Neuronal stem cell (in vitro differentiated cells): ENCODE data around the gene TSPAN14.
A peak's percentile ranks its signal among the peaks of the same experiment; 100 is the strongest.
"Not testable (repeated sequence)": the region's sequence is repeated elsewhere in the genome, so short reads cannot be mapped to it uniquely, and the experiment has no call there.

Experiments used
- DNase-seq: peaks from one replicate; pipeline ENCODE4 v3.0.0-alpha.2; 2013; ENCODE audit warnings: low spot score
- H2AFZ ChIP-seq: one replicate; pipeline ENCODE4 v1.6.1; 2013; ENCODE audit warnings: mild to moderate bottlenecking, low read length, inconsistent platforms
- H2AK5ac ChIP-seq: 2 replicates; pipeline ENCODE4 v1.6.1; 2013; ENCODE audit warnings: low read depth, mild to moderate bottlenecking, inconsistent platforms, low read length, moderate library complexity, mixed read lengths
- H2BK120ac ChIP-seq: 2 replicates; pipeline ENCODE4 v1.6.1; 2013; ENCODE audit warnings: low read depth, mild to moderate bottlenecking, inconsistent platforms, low read length, moderate library complexity, mixed read lengths
- H2BK12ac ChIP-seq: one replicate; pipeline ENCODE4 v1.6.1; 2013; ENCODE audit warnings: low read length, inconsistent platforms
- H2BK15ac ChIP-seq: 2 replicates; pipeline ENCODE4 v1.6.1; 2013; ENCODE audit warnings: mild to moderate bottlenecking, low read length, inconsistent platforms, mixed read lengths
- H2BK5ac ChIP-seq: one replicate; pipeline ENCODE4 v1.6.1; 2013; ENCODE audit warnings: inconsistent platforms, mild to moderate bottlenecking, low read length, moderate library complexity
- H3K14ac ChIP-seq: one replicate; pipeline ENCODE4 v1.6.1; 2013; ENCODE audit warnings: low read length, inconsistent platforms
- H3K18ac ChIP-seq: 2 replicates; pipeline ENCODE4 v1.6.1; 2013; ENCODE audit warnings: low read length, inconsistent platforms
- H3K23ac ChIP-seq: 2 replicates; pipeline ENCODE4 v1.6.1; 2013; ENCODE audit warnings: low read depth, mild to moderate bottlenecking, mixed read lengths, low read length, inconsistent platforms; ENCODE audit not compliant: poor library complexity
- H3K27ac ChIP-seq: replicated peaks from 3 replicates; pipeline ENCODE4 v1.5.1; 2013; ENCODE audit warnings: low read length, inconsistent platforms
- H3K27me3 ChIP-seq, 3 experiments: 2 replicates each; pipeline ENCODE4 v1.6.1; 2013; ENCODE audit warnings: low read length in 3 of 3, mild to moderate bottlenecking in 2 of 3, inconsistent platforms in 1 of 3, low read depth in 1 of 3, mixed read lengths in 1 of 3, moderate library complexity in 1 of 3; ENCODE audit not compliant: control insufficient read depth in 3 of 3, insufficient read depth in 3 of 3
- H3K36me3 ChIP-seq, 2 donors: replicated peaks in 1 of 2; 2 replicates each; pipeline ENCODE4 v1.6.1; 2013; ENCODE audit warnings: low read length in 2 of 2; ENCODE audit not compliant: control insufficient read depth in 2 of 2, insufficient read depth in 2 of 2
- H3K4ac ChIP-seq: 2 replicates; pipeline ENCODE4 v1.6.1; 2013; ENCODE audit warnings: inconsistent platforms, mild to moderate bottlenecking, low read length, moderate library complexity
- H3K4me1 ChIP-seq, 2 donors: 1 replicate in 1 of 2; 2 replicates in 1 of 2; pipeline ENCODE4 v1.6.1; 2013; ENCODE audit warnings: low read length in 2 of 2, low read depth in 1 of 2; ENCODE audit not compliant: control insufficient read depth in 2 of 2, insufficient read depth in 1 of 2
- H3K4me2 ChIP-seq: one replicate; pipeline ENCODE4 v1.6.1; 2013; ENCODE audit warnings: mild to moderate bottlenecking, low read length, inconsistent platforms; ENCODE audit not compliant: insufficient read depth, poor library complexity, severe bottlenecking
- H3K4me3 ChIP-seq, 2 donors: 2 replicates each; pipeline ENCODE4 v1.5.1; 2013; ENCODE audit warnings: low read length in 2 of 2, mild to moderate bottlenecking in 2 of 2, inconsistent platforms in 1 of 2, moderate library complexity in 1 of 2
- H3K79me1 ChIP-seq: one replicate; pipeline ENCODE4 v1.6.1; 2013; ENCODE audit warnings: low read depth, mild to moderate bottlenecking, inconsistent platforms, low read length, moderate library complexity
- H3K9ac ChIP-seq: one replicate; pipeline ENCODE4 v1.6.1; 2013; ENCODE audit warnings: mild to moderate bottlenecking, low read depth, low read length, inconsistent platforms; ENCODE audit not compliant: poor library complexity
- H3K9me3 ChIP-seq, 2 donors: replicated peaks in 1 of 2; 2 replicates each; pipeline versions ENCODE3 to v1.6.1; 2013; ENCODE audit warnings: low read length in 2 of 2, mild to moderate bottlenecking in 2 of 2, inconsistent platforms in 1 of 2, low read depth in 1 of 2, mixed read lengths in 1 of 2, moderate library complexity in 1 of 2; ENCODE audit not compliant: control insufficient read depth in 2 of 2, insufficient read depth in 1 of 2
- H4K8ac ChIP-seq: one replicate; pipeline ENCODE4 v1.6.1; 2013; ENCODE audit warnings: low read depth, mild to moderate bottlenecking, inconsistent platforms, low read length, moderate library complexity
- H4K91ac ChIP-seq: one replicate; pipeline ENCODE4 v1.6.1; 2013; ENCODE audit warnings: low read length, low read depth, mild to moderate bottlenecking, inconsistent platforms; ENCODE audit not compliant: poor library complexity
- WGBS, 2 donors: extraction: QIAGEN DNeasy Blood & Tissue Kit; methylation state at CpG; one replicate each; pipeline ENCODE4 v1.1.7; 2013; ENCODE audit warnings: missing lambda C conversion rate in 2 of 2, mixed read lengths in 1 of 2; ENCODE audit not compliant: insufficient read length in 2 of 2, insufficient replicate concordance in 1 of 2; ENCODE audit errors: extremely low coverage in 2 of 2; 5-methylcytosine and 5-hydroxymethylcytosine counted together

The TSPAN14 gene

DNA sequence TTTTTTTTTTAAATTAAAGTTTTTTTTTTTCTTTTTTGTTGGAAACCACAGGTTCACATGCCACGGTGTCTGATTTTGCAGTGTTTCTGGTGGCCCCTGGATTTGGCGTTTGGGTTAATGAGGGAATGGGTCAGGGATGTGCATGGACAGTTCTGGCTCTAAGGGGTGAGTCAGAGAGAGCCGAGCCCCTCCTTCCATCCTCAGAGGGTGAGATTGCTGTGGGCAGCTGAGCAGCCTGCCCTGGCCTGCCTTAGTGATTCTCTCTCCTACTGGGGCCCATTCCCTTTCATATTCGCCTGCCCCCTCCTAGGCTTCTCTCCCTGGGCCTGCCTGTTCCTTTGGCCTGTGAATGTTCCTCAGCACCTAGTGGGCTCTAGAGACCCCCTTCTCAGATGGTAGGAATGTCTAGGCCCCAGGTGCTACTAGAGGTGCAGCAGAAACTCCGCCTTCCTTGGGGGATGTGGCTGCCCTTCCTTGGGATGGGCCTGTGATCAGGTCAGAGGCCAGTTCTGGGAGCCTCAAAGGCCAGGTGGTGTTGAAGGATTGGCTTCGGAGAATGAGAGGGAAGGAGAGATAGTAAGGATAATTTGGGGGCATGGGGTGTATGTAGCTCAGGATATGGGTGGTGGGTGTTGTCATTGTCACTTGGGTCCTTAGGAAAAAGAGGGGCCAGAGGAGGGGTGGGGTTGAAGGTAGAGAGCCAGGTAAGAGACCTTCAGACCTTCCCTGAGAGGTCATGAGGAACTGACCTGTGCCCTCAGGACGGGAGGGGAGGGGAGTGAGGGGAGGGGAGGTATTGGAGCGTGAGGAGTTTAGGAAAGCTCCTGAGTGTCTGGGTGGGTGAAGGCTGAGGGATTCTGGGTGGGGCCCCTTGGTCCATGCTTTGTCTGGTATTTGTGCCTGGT lies 19.8 kb downstream of the TSPAN14 start:
- no peak overlapping the region for H2AFZ ChIP-seq
- H2BK12ac ChIP-seq = no peak overlapping the region
- H2BK120ac ChIP-seq = no peak overlapping the region
- H4K91ac ChIP-seq = no peak overlapping the region
- no peak overlapping the region for H3K4me2 ChIP-seq
- H3K4me3 ChIP-seq = no peak overlapping the region
- no peak for DNase-seq
- peaks cover 6 to 25% of the 10 kb centered on the region in 2 donors for H3K9me3 ChIP-seq
- no peak overlapping the region for H3K23ac ChIP-seq
- H4K8ac ChIP-seq = no peak overlapping the region
- H3K79me1 ChIP-seq = peaks cover 14% of the 10 kb centered on the region
- no peak overlapping the region for H3K4ac ChIP-seq
- H3K18ac ChIP-seq = peak overlapping the region; percentile 60
- H3K14ac ChIP-seq = no peak overlapping the region
- H3K27me3 ChIP-seq = no peaks in the 10 kb centered on the region
- H2AK5ac ChIP-seq = peak overlapping the region; percentile 23
- WGBS, 2 donors = no CpG with 5 or more reads among the region's 8 CpGs
- H3K4me1 ChIP-seq = peaks cover 9 to 15% of the 10 kb centered on the region in 2 donors
- no peak overlapping the region for H3K9ac ChIP-seq
- H2BK5ac ChIP-seq = no peak overlapping the region
- peak overlapping the region; percentile 56 for H2BK15ac ChIP-seq
- peaks cover 7 to 93% of the 10 kb centered on the region in 2 donors for H3K36me3 ChIP-seq
- peak overlapping the region; percentile 3 for H3K27ac ChIP-seq

DNA sequence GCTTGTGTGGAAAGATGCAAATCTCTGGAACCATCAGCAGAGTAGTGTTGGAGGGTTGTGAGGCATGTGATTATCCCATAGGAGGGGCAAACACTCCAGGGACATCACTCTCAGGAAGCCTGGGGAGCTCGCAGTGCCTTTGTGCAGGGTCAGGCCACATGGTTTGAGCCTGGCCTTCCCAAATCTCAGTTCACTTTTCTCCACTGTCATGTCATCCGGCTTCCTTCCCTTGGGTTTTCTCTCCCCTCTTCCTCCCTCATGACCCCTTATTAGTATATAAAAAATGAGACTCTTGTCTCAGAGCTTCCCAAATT lies 20.4 kb downstream of the TSPAN14 start:
- Histone ChIP-seq H2BK5ac (no peak overlapping the region), H3K18ac (no peak overlapping the region)

DNA sequence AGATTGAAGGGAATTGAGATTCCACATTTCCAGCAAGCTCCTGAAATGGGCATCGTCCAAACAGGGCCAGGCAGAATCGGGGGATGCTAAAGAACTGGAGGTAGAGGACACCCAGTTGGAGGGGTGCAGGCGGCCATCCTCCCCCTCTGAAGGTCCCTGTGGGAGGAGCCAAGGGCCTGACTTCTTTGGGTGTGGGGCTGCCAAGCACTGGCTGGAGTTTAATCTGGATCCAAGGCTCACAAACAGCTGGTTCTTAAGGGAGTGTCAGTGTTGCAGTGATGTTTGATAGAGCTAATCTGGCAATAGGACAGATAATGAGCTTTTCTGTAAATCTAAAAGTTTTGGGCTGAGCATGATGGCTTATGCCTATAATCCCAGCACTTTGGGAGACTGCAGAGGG lies 20.8 kb downstream of the TSPAN14 start:
- no peak for DNase-seq
- Histone ChIP-seq H4K8ac (no peak overlapping the region), H3K79me1 (peaks cover 14% of the 10 kb centered on the region), H2BK5ac (no peak overlapping the region), H3K9ac (no peak overlapping the region), H3K4me3 (no peak overlapping the region), H3K4ac (no peak overlapping the region), H2AK5ac (no peak overlapping the region), H2BK15ac (no peak overlapping the region), H3K27me3 (no peaks in the 10 kb centered on the region), H2AFZ (no peak overlapping the region), H2BK12ac (no peak overlapping the region), H3K4me1 (peaks cover 3 to 13% of the 10 kb centered on the region in 2 donors), H3K18ac (no peak overlapping the region), H3K23ac (no peak overlapping the region), H2BK120ac (no peak overlapping the region), H3K4me2 (no peak overlapping the region), H3K27ac (no peak overlapping the region), H3K9me3 (peaks cover 6 to 25% of the 10 kb centered on the region in 2 donors), H3K14ac (no peak overlapping the region), H3K36me3 (peaks cover 5 to 84% of the 10 kb centered on the region in 2 donors), H4K91ac (no peak overlapping the region)
- no CpG with 5 or more reads among the region's 3 CpGs for WGBS, 2 donors

More for the DNA sequence above, 20.4 kb downstream of the TSPAN14 start:
- Histone ChIP-seq H3K14ac (no peak overlapping the region), H4K8ac (no peak overlapping the region), H3K23ac (no peak overlapping the region), H2BK15ac (no peak overlapping the region), H3K27me3 (no peaks in the 10 kb centered on the region), H3K79me1 (peaks cover 14% of the 10 kb centered on the region), H3K36me3 (peaks cover 5 to 88% of the 10 kb centered on the region in 2 donors), H2BK12ac (no peak overlapping the region), H3K27ac (no peak overlapping the region), H2AFZ (no peak overlapping the region), H3K9ac (no peak overlapping the region), H2BK120ac (no peak overlapping the region), H3K4me1 (peaks cover 4 to 13% of the 10 kb centered on the region in 2 donors), H3K4me2 (no peak overlapping the region), H3K4ac (no peak overlapping the region), H3K4me3 (no peak overlapping the region), H2AK5ac (peak overlapping the region; percentile 23), H3K9me3 (peaks cover 6 to 25% of the 10 kb centered on the region in 2 donors), H4K91ac (no peak overlapping the region)
- no CpG with 5 or more reads among the region's 2 CpGs for WGBS, 2 donors
- no peak for DNase-seq

DNA sequence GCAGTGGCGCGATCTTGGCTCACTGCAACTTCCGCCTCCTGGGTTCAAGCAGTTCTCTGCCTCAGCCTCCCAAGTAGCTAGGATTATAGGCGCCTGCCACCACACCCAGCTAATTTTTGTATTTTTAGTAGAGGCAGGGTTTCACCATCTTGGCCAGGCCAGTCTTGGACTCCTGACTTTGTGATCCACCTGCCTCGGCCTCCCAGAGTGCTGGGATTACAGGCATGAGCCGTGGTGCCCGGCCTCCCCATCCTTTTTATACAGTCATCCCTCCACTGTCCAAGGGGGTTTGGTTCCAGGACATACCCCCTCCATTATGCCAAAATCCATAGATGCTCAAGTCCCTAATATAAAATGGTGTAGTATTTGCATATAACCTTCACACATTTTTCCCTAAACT lies 21.5 kb downstream of the TSPAN14 start:
- not testable (repeated sequence) for H3K4ac ChIP-seq, DNase-seq, H4K91ac ChIP-seq, H2AK5ac ChIP-seq, H4K8ac ChIP-seq, H2BK120ac ChIP-seq, H2BK12ac ChIP-seq, H2BK15ac ChIP-seq, H3K27me3 ChIP-seq, H2BK5ac ChIP-seq, H3K14ac ChIP-seq, H3K4me3 ChIP-seq, H2AFZ ChIP-seq, H3K27ac ChIP-seq, H3K18ac ChIP-seq, H3K23ac ChIP-seq, H3K9ac ChIP-seq, H3K4me2 ChIP-seq
- Histone ChIP-seq H3K79me1 (peaks cover 13% of the 10 kb centered on the region), H3K36me3 (peaks cover 5 to 77% of the 10 kb centered on the region in 2 donors), H3K4me1 (peaks cover 3 to 13% of the 10 kb centered on the region in 2 donors), H3K9me3 (peaks cover 6 to 25% of the 10 kb centered on the region in 2 donors)
- no CpG with 5 or more reads among the region's 7 CpGs for WGBS, 2 donors
